SU-DHL-6 (cell line): ENCODE results near the gene ZMIZ1.

ENCODE experiments used
- CTCF ChIP-seq: fragments of 200-600 bp; sonication (generic); IDR thresholded peaks from one replicate; pipeline ENCODE4 v1.5.1; 2017; ENCODE audit warnings: antibody characterized with exemption, mild to moderate bottlenecking, low read length, moderate library complexity; ENCODE audit not compliant: insufficient read depth, poor library complexity, severe bottlenecking
- EZH2phosphoT487 ChIP-seq: fragments of 200-600 bp; sonication (generic), shearing (Covaris generic); conservative IDR thresholded peaks from 2 replicates; pipeline ENCODE4 v1.6.1; 2018; ENCODE audit warnings: mild to moderate bottlenecking, antibody characterized with exemption, low read length, moderate library complexity, mixed read lengths

- no peak for TF ChIP-seq CTCF
- TF ChIP-seq EZH2phosphoT487 = no peak
These were observed 21.2 kb upstream of the ZMIZ1 start for GRCh38 chr10:79047584-79047874.
